ENCODE data around the gene CD2AP. TPM values are rescaled to one million over a fixed set of nuclear protein-coding genes. Genes with fewer than 3 reads are reported as not detected.

CD2AP gene
- total and polyA plus RNA-seq, 4 donors: 5.7 to 22.4 (median 11.5) TPM

- Histone ChIP-seq H3K9ac (ENCODE audit: low read depth in 1 of 2, low read length in 2 of 2) (no peak overlapping the region), H3K36me3 (ENCODE audit: control insufficient read depth in 4 of 4, insufficient read depth in 3 of 4, low read depth in 1 of 4, low read length in 3 of 4) (no peaks in the 10 kb centered on the region), H3K27me3 (ENCODE audit: control insufficient read depth in 4 of 4, insufficient read depth in 4 of 4, low read length in 3 of 4) (no peaks in the 10 kb centered on the region), H3K4me3 (ENCODE audit: low read depth in 1 of 3, low read length in 3 of 3) (no peak overlapping the region), H3K4me1 (ENCODE audit: control insufficient read depth in 4 of 4, insufficient read depth in 4 of 4, low read length in 3 of 4) (peaks cover 0 to 10% (median 3%) of the 10 kb centered on the region in 4 donors), H3K9me3 (ENCODE audit: control insufficient read depth in 4 of 4, low read length in 3 of 4) (no peaks in the 10 kb centered on the region), H3K27ac (ENCODE audit: low read depth in 1 of 2, low read length in 2 of 2) (no peak overlapping the region)
- DNase-seq (ENCODE audit: low spot score): no peak
- WGBS: 85% methylated on average over 1 of the region's 1 CpG
- TF ChIP-seq HNF4G (IDR thresholded peaks at IDR 0.05) (no peak), HNF4A (conservative IDR thresholded peaks at IDR 0.05) (no peak), EGR1 (IDR thresholded peaks at IDR 0.05; ENCODE audit: low read depth in 2 of 2) (no peak), FOXA1 (IDR thresholded peaks at IDR 0.05) (no peak), RXRA (IDR thresholded peaks at IDR 0.05) (no peak), ZBTB33 (IDR thresholded peaks at IDR 0.05) (no peak), NR2F2 (IDR thresholded peaks at IDR 0.05) (no peak), MAX (IDR thresholded peaks at IDR 0.05) (no peak), SP1 (IDR thresholded peaks at IDR 0.05) (no peak), YY1 (IDR thresholded peaks at IDR 0.05) (no peak), ATF3 (IDR thresholded peaks at IDR 0.05) (no peak), CTCF (IDR thresholded peaks at IDR 0.05; ENCODE audit: low read depth, low read length, missing input control) (no peak), REST (IDR thresholded peaks at IDR 0.05) (no peak), JUND (IDR thresholded peaks at IDR 0.05) (no peak)
Observed at GRCh38 chr6:47490676-47491075, 13.1 kb downstream of the CD2AP start.

GRCh38 chr6:47492355-47492754 is 14.8 kb downstream of the CD2AP start:
- peaks cover 0 to 11% (median 3%) of the 10 kb centered on the region in 4 donors for H3K4me1 ChIP-seq (ENCODE audit: control insufficient read depth in 4 of 4, insufficient read depth in 4 of 4, low read length in 3 of 4)
- H3K9me3 ChIP-seq (ENCODE audit: control insufficient read depth in 4 of 4, low read length in 3 of 4): no peaks in the 10 kb centered on the region
- no peak for TF ChIP-seq CTCF (IDR thresholded peaks at IDR 0.05; ENCODE audit: low read depth, low read length, missing input control)
- H3K27me3 ChIP-seq (ENCODE audit: control insufficient read depth in 4 of 4, insufficient read depth in 4 of 4, low read length in 3 of 4): no peaks in the 10 kb centered on the region
- no peaks in the 10 kb centered on the region for H3K36me3 ChIP-seq (ENCODE audit: control insufficient read depth in 4 of 4, insufficient read depth in 3 of 4, low read depth in 1 of 4, low read length in 3 of 4)
- no peak overlapping the region for H3K27ac ChIP-seq (ENCODE audit: low read depth in 1 of 2, low read length in 2 of 2)
- no peak overlapping the region for H3K9ac ChIP-seq (ENCODE audit: low read depth in 1 of 2, low read length in 2 of 2)
- DNase-seq (ENCODE audit: low spot score): no peak
- WGBS: 92% methylated on average over 2 of the region's 2 CpGs
- H3K4me3 ChIP-seq (ENCODE audit: low read depth in 1 of 3, low read length in 3 of 3): no peak overlapping the region

Measured in liver (tissue), 9 donors.